H9 (cell line): ENCODE results near the gene TYRO3. TPM values are rescaled to one million over a fixed set of nuclear protein-coding genes. Genes with fewer than 3 reads are reported as not detected.
"Not testable (repeated sequence)": the region's sequence is repeated elsewhere in the genome, so short reads cannot be mapped to it uniquely, and the experiment has no call there.

Experiments
- DNase-seq: peaks from one replicate; pipeline ENCODE4 v3.0.0-alpha.2; 2017
- H2AFZ ChIP-seq: one replicate; pipeline ENCODE4 v1.6.1; 2013; ENCODE audit warnings: mild to moderate bottlenecking, low read length, control low read depth, moderate library complexity
- H2AK5ac ChIP-seq: 2 replicates; pipeline ENCODE4 v1.6.1; 2013; ENCODE audit warnings: low read length, control low read depth, mixed read lengths; ENCODE audit not compliant: insufficient read length
- H2BK120ac ChIP-seq: one replicate; pipeline ENCODE4 v1.6.1; 2013; ENCODE audit warnings: low read depth, mild to moderate bottlenecking, low read length, control low read depth, inconsistent platforms; ENCODE audit not compliant: poor library complexity, severe bottlenecking
- H2BK12ac ChIP-seq: 2 replicates; pipeline ENCODE4 v1.6.1; 2013; ENCODE audit warnings: low read length, control low read depth, mixed read lengths, low read depth; ENCODE audit not compliant: insufficient read length
- H2BK15ac ChIP-seq: 2 replicates; pipeline ENCODE4 v1.6.1; 2013; ENCODE audit warnings: low read depth, low read length, control low read depth
- H2BK20ac ChIP-seq: one replicate; pipeline ENCODE4 v1.6.1; 2013; ENCODE audit warnings: low read depth, mild to moderate bottlenecking, low read length, control low read depth, inconsistent platforms; ENCODE audit not compliant: poor library complexity, severe bottlenecking
- H2BK5ac ChIP-seq: 2 replicates; pipeline ENCODE4 v1.6.1; 2013; ENCODE audit warnings: low read length, control low read depth, mixed read lengths; ENCODE audit not compliant: insufficient read length
- H3K14ac ChIP-seq: 2 replicates; pipeline ENCODE4 v1.6.1; 2013; ENCODE audit warnings: low read length, control low read depth; ENCODE audit not compliant: insufficient read depth
- H3K18ac ChIP-seq: 2 replicates; pipeline ENCODE4 v1.6.1; 2013; ENCODE audit warnings: low read depth, mild to moderate bottlenecking, mixed read lengths, low read length, control low read depth; ENCODE audit not compliant: insufficient read length
- H3K23ac ChIP-seq: 2 replicates; pipeline ENCODE4 v1.6.1; 2013; ENCODE audit warnings: low read length, control low read depth, mixed read lengths, low read depth; ENCODE audit not compliant: insufficient read length
- H3K23me2 ChIP-seq: 2 replicates; pipeline ENCODE4 v1.6.1; 2013; ENCODE audit warnings: low read depth, mild to moderate bottlenecking, mixed read lengths, low read length, control low read depth; ENCODE audit not compliant: insufficient read length, poor library complexity, severe bottlenecking
- H3K27ac ChIP-seq: 2 replicates; pipeline ENCODE4 v1.5.1; 2013; ENCODE audit warnings: low read length, control low read depth, mixed read lengths, low read depth; ENCODE audit not compliant: insufficient read length
- H3K27me3 ChIP-seq: 2 replicates; pipeline ENCODE4 v1.6.1; 2013; ENCODE audit warnings: low read length, control low read depth, inconsistent platforms; ENCODE audit not compliant: insufficient read depth
- H3K4ac ChIP-seq: 2 replicates; pipeline ENCODE4 v1.6.1; 2013; ENCODE audit warnings: low read depth, mild to moderate bottlenecking, control low read depth, inconsistent platforms, low read length, moderate library complexity
- H3K4me1 ChIP-seq: 2 replicates; pipeline ENCODE4 v1.6.1; 2013; ENCODE audit warnings: low read length, control low read depth, inconsistent platforms; ENCODE audit not compliant: insufficient read depth
- H3K4me2 ChIP-seq: 2 replicates; pipeline ENCODE4 v1.6.1; 2013; ENCODE audit warnings: low read length, control low read depth, mixed read lengths; ENCODE audit not compliant: insufficient read length, insufficient read depth
- H3K56ac ChIP-seq: 2 replicates; pipeline ENCODE4 v1.6.1; 2013; ENCODE audit warnings: low read depth, mild to moderate bottlenecking, mixed read lengths, low read length, control low read depth; ENCODE audit not compliant: insufficient read length
- H3K79me1 ChIP-seq: 2 replicates; pipeline ENCODE4 v1.6.1; 2013; ENCODE audit warnings: low read depth, mild to moderate bottlenecking, moderate library complexity, low read length, control low read depth, inconsistent platforms; ENCODE audit not compliant: insufficient read depth, poor library complexity, severe bottlenecking
- H3K79me2 ChIP-seq: 2 replicates; pipeline ENCODE4 v1.6.1; 2013; ENCODE audit warnings: low read length, control low read depth, inconsistent platforms; ENCODE audit not compliant: insufficient read depth
- H3K9ac ChIP-seq: 2 replicates; pipeline ENCODE4 v1.6.1; 2013; ENCODE audit warnings: low read length, control low read depth, mixed read lengths; ENCODE audit not compliant: insufficient read length; ENCODE audit errors: extremely low read depth
- H3K9me3 ChIP-seq: one replicate; pipeline ENCODE4 v1.6.1; 2013; ENCODE audit warnings: low read depth, low read length, inconsistent platforms; ENCODE audit not compliant: control insufficient read depth
- H3T11ph ChIP-seq: one replicate; pipeline ENCODE4 v1.6.1; 2013; ENCODE audit warnings: mild to moderate bottlenecking, low read length, control low read depth, inconsistent platforms
- H4K20me1 ChIP-seq: one replicate; pipeline ENCODE4 v1.6.1; 2013; ENCODE audit not compliant: control insufficient read depth, insufficient read length, insufficient read depth
- H4K5ac ChIP-seq: 2 replicates; pipeline ENCODE4 v1.6.1; 2013; ENCODE audit warnings: low read depth, mild to moderate bottlenecking, mixed read lengths, low read length, control low read depth; ENCODE audit not compliant: insufficient read length
- H4K8ac ChIP-seq: replicated peaks from 2 replicates; pipeline ENCODE4 v1.6.1; 2013; ENCODE audit warnings: low read length, control low read depth, mixed read lengths, low read depth; ENCODE audit not compliant: insufficient read length
- H4K91ac ChIP-seq: 2 replicates; pipeline ENCODE4 v1.6.1; 2013; ENCODE audit warnings: low read depth, mild to moderate bottlenecking, moderate library complexity, mixed read lengths, low read length, control low read depth; ENCODE audit not compliant: insufficient read length
- H3K27ac Mint-ChIP-seq, 3 experiments: 2 replicates in 2 of 3; 3 replicates in 1 of 3; pipeline ENCODE4 v1.8.0; 2020 to 2021; ENCODE audit warnings: mixed read lengths in 3 of 3, mild to moderate bottlenecking in 1 of 3, moderate library complexity in 1 of 3
- H3K27me3 Mint-ChIP-seq: 2 replicates; pipeline ENCODE4 v1.8.0; 2021; ENCODE audit warnings: low read depth, mild to moderate bottlenecking, moderate library complexity, mixed read lengths
- H3K36me3 Mint-ChIP-seq, 3 experiments: 2 replicates in 2 of 3; 3 replicates in 1 of 3; pipeline ENCODE4 v1.8.0; 2020 to 2021; ENCODE audit warnings: low read depth in 3 of 3, mixed read lengths in 3 of 3; ENCODE audit not compliant: insufficient read depth in 1 of 3
- H3K4me1 Mint-ChIP-seq, 2 experiments: 2 replicates each; pipeline ENCODE4 v1.8.0; 2020; ENCODE audit warnings: mixed read lengths in 2 of 2
- H3K4me3 Mint-ChIP-seq, 2 experiments: 2 replicates in 1 of 2; 3 replicates in 1 of 2; pipeline ENCODE4 v1.8.0; 2020 to 2021; ENCODE audit warnings: mild to moderate bottlenecking in 2 of 2, mixed read lengths in 2 of 2, moderate library complexity in 1 of 2
- H3K9me3 Mint-ChIP-seq, 2 experiments: 2 replicates in 1 of 2; 3 replicates in 1 of 2; pipeline ENCODE4 v1.8.0; 2020; ENCODE audit warnings: mild to moderate bottlenecking in 2 of 2, mixed read lengths in 2 of 2, moderate library complexity in 1 of 2
- CTCF ChIP-seq: fragments of 200-600 bp; sonication (generic); conservative IDR thresholded peaks from 3 replicates; pipeline ENCODE4 v1.8.0; 2021; ENCODE audit warnings: antibody characterized with exemption, mild to moderate bottlenecking
- WGBS: extraction: QIAGEN DNeasy Blood & Tissue Kit; methylation state at CpG from one replicate; pipeline ENCODE4 v1.1.7; 2013; ENCODE audit warnings: missing lambda C conversion rate, low lambda C conversion rate, mixed read lengths; ENCODE audit not compliant: insufficient read length; ENCODE audit errors: extremely low coverage; 5-methylcytosine and 5-hydroxymethylcytosine counted together
- total RNA-seq: library from RNA; stranded (reverse); gene quantifications from 2 replicates; pipeline ENCODE4 v1.2.1, GENCODE V29; 2021

Gene TYRO3
- total RNA-seq, 1 experiment from 2014 or later, result 124 TPM

GRCh38 chr15:41585127-41586047, 26.4 kb downstream of the TYRO3 start:
- H3K4me3 Mint-ChIP-seq, result peak overlapping the region; percentile 61 to 76
- H2BK5ac ChIP-seq, result no peak overlapping the region
- no peak overlapping the region for H3T11ph ChIP-seq
- no peaks in the 10 kb centered on the region for H3K79me2 ChIP-seq
- H3K56ac ChIP-seq, result no peak overlapping the region
- peak; percentile 51; the same call in 2 of the 3 replicates for TF ChIP-seq CTCF
- H3K14ac ChIP-seq, result peak overlapping the region; percentile 74; the same call in 1 of the 2 replicates
- H2AFZ ChIP-seq, result peak overlapping the region; percentile 42
- H3K23ac ChIP-seq, result no peak overlapping the region
- H2BK20ac ChIP-seq, result no peak overlapping the region
- no CpG with 5 or more reads among the region's 78 CpGs for WGBS
- no peak overlapping the region for H2BK12ac ChIP-seq
- no peak overlapping the region for H4K5ac ChIP-seq
- peak overlapping the region; percentile 28 for H3K4me2 ChIP-seq
- H3K9me3 ChIP-seq, result no peaks in the 10 kb centered on the region
- H2AK5ac ChIP-seq, result no peak overlapping the region
- H3K27me3 Mint-ChIP-seq, result peaks cover 5% of the 10 kb centered on the region
- peak overlapping the region; percentile 31 for H3K9ac ChIP-seq
- no peaks in the 10 kb centered on the region for H3K27me3 ChIP-seq
- H4K20me1 ChIP-seq, result no peaks in the 10 kb centered on the region
- H3K9me3 Mint-ChIP-seq, result no peaks in the 10 kb centered on the region; a peak in 1 of 5 replicates
- H3K27ac Mint-ChIP-seq, result peak overlapping the region; percentile 3 to 86 (median 75); a peak in 4 of 7 replicates
- DNase-seq, result peak; percentile 53
- H4K8ac ChIP-seq, result no peak overlapping the region
- no peak overlapping the region for H4K91ac ChIP-seq
- H2BK120ac ChIP-seq, result no peak overlapping the region
- H3K4me1 Mint-ChIP-seq, result peaks cover 12 to 15% of the 10 kb centered on the region in 2 experiments
- no peaks in the 10 kb centered on the region for H3K79me1 ChIP-seq
- H3K36me3 Mint-ChIP-seq, result peaks cover 0 to 4% (median 0%) of the 10 kb centered on the region in 3 experiments; a peak in 1 of 7 replicates
- no peak overlapping the region for H2BK15ac ChIP-seq
- H3K4me1 ChIP-seq, result no peaks in the 10 kb centered on the region; the same call in 1 of the 2 replicates
- H3K27ac ChIP-seq, result no peak overlapping the region
- peaks cover 11% of the 10 kb centered on the region for H3K23me2 ChIP-seq
- no peak overlapping the region; the same call in 1 of the 2 replicates for H3K4ac ChIP-seq
- H3K18ac ChIP-seq, result peak overlapping the region; percentile 83

DNA sequence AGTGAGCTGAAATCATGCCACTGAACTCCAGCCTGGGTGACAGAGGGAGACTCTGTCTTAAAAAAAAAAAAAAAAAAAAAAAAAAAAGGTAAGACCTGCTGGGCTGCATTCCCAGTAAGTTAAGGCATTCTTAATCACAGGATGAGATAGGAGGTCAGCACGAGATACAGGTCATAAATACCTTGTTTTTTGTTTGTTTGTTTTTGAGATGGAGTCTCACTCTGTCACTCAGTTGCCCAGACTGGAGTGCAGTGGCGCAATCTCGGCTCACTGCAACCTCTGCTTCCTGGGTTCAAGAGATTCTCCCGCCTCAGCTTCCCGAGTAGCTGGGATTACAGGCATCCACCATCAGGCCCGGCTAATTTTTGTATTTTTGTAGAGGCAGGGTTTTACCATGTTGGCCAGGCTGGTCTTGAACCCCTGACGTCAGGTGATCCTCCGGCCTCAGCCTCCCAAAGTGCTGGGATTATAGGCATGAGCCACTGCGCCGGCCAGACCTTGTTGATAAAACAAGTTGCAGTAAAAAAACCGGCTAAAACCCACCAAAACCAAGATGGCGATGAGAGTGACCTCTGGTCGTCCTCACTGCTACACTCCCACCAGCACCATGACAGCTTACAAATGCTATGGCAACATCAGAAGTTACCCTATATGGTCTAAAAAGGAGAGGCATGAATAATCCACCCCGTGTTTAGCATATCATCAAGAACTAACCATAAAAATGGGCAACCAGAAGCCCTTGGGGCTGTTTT, 27.7 kb downstream of the TYRO3 start:
- not testable (repeated sequence) for DNase-seq, H4K5ac ChIP-seq, H2BK120ac ChIP-seq, H3K23ac ChIP-seq, H4K8ac ChIP-seq, H2BK20ac ChIP-seq, H3T11ph ChIP-seq, H3K27me3 ChIP-seq, H3K4ac ChIP-seq, H3K27ac ChIP-seq, H2AK5ac ChIP-seq, H3K36me3 Mint-ChIP-seq, H3K9me3 Mint-ChIP-seq, H3K14ac ChIP-seq, H3K18ac ChIP-seq, H2BK12ac ChIP-seq, H4K20me1 ChIP-seq, H3K27ac Mint-ChIP-seq, H3K9me3 ChIP-seq, H3K4me2 ChIP-seq, H3K79me2 ChIP-seq, H3K56ac ChIP-seq, H3K79me1 ChIP-seq, H4K91ac ChIP-seq, H3K9ac ChIP-seq, H2BK5ac ChIP-seq, H3K27me3 Mint-ChIP-seq, H2AFZ ChIP-seq, H3K4me3 Mint-ChIP-seq, H2BK15ac ChIP-seq, H3K4me1 ChIP-seq
- no CpG with 5 or more reads among the region's 14 CpGs for WGBS
- peaks cover 11% of the 10 kb centered on the region for H3K23me2 ChIP-seq
- H3K4me1 Mint-ChIP-seq, result peaks cover 14 to 18% of the 10 kb centered on the region in 2 experiments
